ENCODE results near the gene TBC1D24.
"Not testable (repeated sequence)": the region's sequence is repeated elsewhere in the genome, so short reads cannot be mapped to it uniquely, and the experiment has no call there.

GRCh38 chr16:2550283-2550878 lies 75.5 kb downstream of the TBC1D24 start:
- TF ChIP-seq PATZ1 (CRISPR knock-in tag; IDR thresholded peaks at IDR 0.05; ENCODE audit: borderline replicate concordance); RARB (CRISPR knock-in tag; IDR thresholded peaks at IDR 0.05); TSHZ2 (CRISPR knock-in tag; IDR thresholded peaks at IDR 0.05); TOX (CRISPR knock-in tag; IDR thresholded peaks at IDR 0.05; ENCODE audit: borderline replicate concordance); POU6F1 (CRISPR knock-in tag; IDR thresholded peaks at IDR 0.05; ENCODE audit: borderline replicate concordance, low read depth); ARNTL (CRISPR knock-in tag; IDR thresholded peaks at IDR 0.05; ENCODE audit: borderline replicate concordance, low read depth); ZNF70 (CRISPR knock-in tag; IDR thresholded peaks at IDR 0.05); PPARA (CRISPR knock-in tag; IDR thresholded peaks at IDR 0.05; ENCODE audit: borderline replicate concordance); SNAI2 (CRISPR knock-in tag; IDR thresholded peaks at IDR 0.05); ESRRG (CRISPR knock-in tag; IDR thresholded peaks at IDR 0.05); ISL1 (CRISPR knock-in tag; IDR thresholded peaks at IDR 0.05); ZFP3 (CRISPR knock-in tag; IDR thresholded peaks at IDR 0.05); ZC3H10 (CRISPR knock-in tag; IDR thresholded peaks at IDR 0.05): not testable (repeated sequence)

Measured in SK-N-SH treated with all-trans-retinoic acid at 6 μM for 48 hours (cell line).